Measurements from ENCODE around the gene GMPPA. TPM values are rescaled to one million over a fixed set of nuclear protein-coding genes. Genes with fewer than 3 reads are reported as not detected.

GMPPA gene
- total and polyA plus RNA-seq, 8 donors: 16.5 to 185 (median 32.5) TPM

GRCh38 chr2:219491278-219491963 lies 7.3 kb upstream of the GMPPA start:
- peaks cover 0 to 39% (median 14%) of the 10 kb centered on the region in 4 donors for H3K36me3 ChIP-seq
- intact Hi-C loops (cut with DNase I; ENCODE audit: low total_unique reads): loop anchor here (5.0 kb wide), 1 partner anchor 41 kb away; no protein-coding TSS in a partner anchor
- DNase-seq: no peak

GRCh38 chr2:219492575-219492974 lies 6.1 kb upstream of the GMPPA start:
- Histone ChIP-seq H3K36me3 (peaks cover 0 to 39% (median 14%) of the 10 kb centered on the region in 4 donors), H3K4me3 (no peak overlapping the region), H3K4me1 (peaks cover 11 to 31% (median 19%) of the 10 kb centered on the region in 4 donors), H3K27me3 (peaks cover 0 to 78% (median 37%) of the 10 kb centered on the region in 3 donors), H3K27ac (peak overlapping the region in 1 of 5 donors; percentile 23), H3K9me3 (no peaks in the 10 kb centered on the region)
- 51 to 67% (median 58%) methylated on average over 3 to 20 of the region's 20 CpGs; no CpG with 5 or more reads in 1 of the 5 donors for WGBS, 5 donors
- intact Hi-C loops (cut with DNase I; ENCODE audit: low total_unique reads): loop anchor here (5.0 kb wide), 1 partner anchor 40 kb away; no protein-coding TSS in a partner anchor
- TF ChIP-seq POLR2AphosphoS5 (IDR thresholded peaks at IDR 0.05) (no peak), POLR2A (IDR thresholded peaks at IDR 0.05) (no peak), EP300 (IDR thresholded peaks at IDR 0.05) (no peak)
- TF ChIP-seq, protein P1, sequence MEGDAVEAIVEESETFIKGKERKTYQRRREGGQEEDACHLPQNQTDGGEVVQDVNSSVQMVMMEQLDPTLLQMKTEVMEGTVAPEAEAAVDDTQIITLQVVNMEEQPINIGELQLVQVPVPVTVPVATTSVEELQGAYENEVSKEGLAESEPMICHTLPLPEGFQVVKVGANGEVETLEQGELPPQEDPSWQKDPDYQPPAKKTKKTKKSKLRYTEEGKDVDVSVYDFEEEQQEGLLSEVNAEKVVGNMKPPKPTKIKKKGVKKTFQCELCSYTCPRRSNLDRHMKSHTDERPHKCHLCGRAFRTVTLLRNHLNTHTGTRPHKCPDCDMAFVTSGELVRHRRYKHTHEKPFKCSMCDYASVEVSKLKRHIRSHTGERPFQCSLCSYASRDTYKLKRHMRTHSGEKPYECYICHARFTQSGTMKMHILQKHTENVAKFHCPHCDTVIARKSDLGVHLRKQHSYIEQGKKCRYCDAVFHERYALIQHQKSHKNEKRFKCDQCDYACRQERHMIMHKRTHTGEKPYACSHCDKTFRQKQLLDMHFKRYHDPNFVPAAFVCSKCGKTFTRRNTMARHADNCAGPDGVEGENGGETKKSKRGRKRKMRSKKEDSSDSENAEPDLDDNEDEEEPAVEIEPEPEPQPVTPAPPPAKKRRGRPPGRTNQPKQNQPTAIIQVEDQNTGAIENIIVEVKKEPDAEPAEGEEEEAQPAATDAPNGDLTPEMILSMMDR (IDR thresholded peaks at IDR 0.05): no peak
- no peak for DNase-seq

More at GRCh38 chr2:219491278-219491963, 7.3 kb upstream of the GMPPA start:
- peaks cover 0 to 78% (median 27%) of the 10 kb centered on the region in 3 donors for H3K27me3 ChIP-seq
- H3K4me3 ChIP-seq: no peak overlapping the region
- peak overlapping the region in 1 of 5 donors; percentile 3 for H3K27ac ChIP-seq
- TF ChIP-seq EP300 (IDR thresholded peaks at IDR 0.05) (no peak), POLR2A (IDR thresholded peaks at IDR 0.05) (no peak), POLR2AphosphoS5 (IDR thresholded peaks at IDR 0.05) (no peak)
- TF ChIP-seq, protein P1 (IDR thresholded peaks at IDR 0.05): no peak
- H3K9me3 ChIP-seq: no peaks in the 10 kb centered on the region
- WGBS, 5 donors: 62 to 77% (median 74%) methylated on average over 13 to 14 of the region's 14 CpGs
- peaks cover 0 to 19% (median 8%) of the 10 kb centered on the region in 4 donors for H3K4me1 ChIP-seq

GRCh38 chr2:219493086-219493485 lies 5.6 kb upstream of the GMPPA start:
- Histone ChIP-seq H3K27me3 (peaks cover 0 to 76% (median 36%) of the 10 kb centered on the region in 3 donors), H3K4me3 (no peak overlapping the region), H3K4me1 (peaks cover 14 to 36% (median 24%) of the 10 kb centered on the region in 4 donors), H3K27ac (peak overlapping the region in 1 of 5 donors; percentile 23), H3K36me3 (peaks cover 0 to 36% (median 13%) of the 10 kb centered on the region in 4 donors), H3K9me3 (no peaks in the 10 kb centered on the region)
- intact Hi-C loops (cut with DNase I; ENCODE audit: low total_unique reads): loop anchor here (5.0 kb wide), 1 partner anchor 39 kb away; no protein-coding TSS in a partner anchor
- no peak for DNase-seq
- TF ChIP-seq, protein P1 (IDR thresholded peaks at IDR 0.05): no peak
- TF ChIP-seq POLR2AphosphoS5 (IDR thresholded peaks at IDR 0.05): no peak
- TF ChIP-seq POLR2A (IDR thresholded peaks at IDR 0.05): no peak
- TF ChIP-seq EP300 (IDR thresholded peaks at IDR 0.05): no peak
- 86 to 92% (median 88%) methylated on average over 5 of the region's 5 CpGs for WGBS, 5 donors

DNA sequence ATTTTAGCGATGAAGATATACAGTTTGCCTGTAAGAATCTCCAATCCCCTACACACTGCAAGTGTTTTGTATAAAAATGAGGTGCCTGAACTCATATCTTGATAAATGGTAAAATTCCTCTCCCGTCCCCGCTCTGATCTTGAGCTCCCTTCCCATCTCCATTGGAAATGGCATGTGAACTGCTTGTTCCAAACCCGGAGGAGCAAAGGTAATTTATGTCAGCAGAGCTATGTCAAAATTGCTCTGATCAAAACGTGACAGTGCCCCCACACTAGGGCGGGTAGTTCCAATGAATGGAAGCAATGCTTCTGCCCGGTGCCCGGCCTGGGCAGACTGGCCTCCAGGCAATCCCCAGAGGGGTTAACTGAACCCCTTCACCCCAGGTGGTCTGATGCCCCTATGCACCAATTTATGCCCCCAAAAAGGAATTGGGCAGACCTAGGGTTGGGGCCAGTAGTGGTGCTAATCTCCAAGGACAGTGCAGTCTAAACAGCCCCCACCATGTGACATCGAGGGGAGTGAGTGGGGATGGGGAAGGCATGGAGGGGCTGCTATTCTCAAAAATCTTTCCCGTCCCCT lies 3.6 kb upstream of the GMPPA start:
- H3K4me3 ChIP-seq: no peak overlapping the region
- WGBS, 5 donors: 18 to 24% (median 23%) methylated on average over 10 of the region's 10 CpGs
- peak overlapping the region in 3 of 5 donors; percentile 98 to 99 (median 98) for H3K27ac ChIP-seq
- DNase-seq: no peak
- intact Hi-C loops (cut with DNase I; ENCODE audit: low total_unique reads): loop anchor here (5.0 kb wide), 1 partner anchor 37 kb away; no protein-coding TSS in a partner anchor
- peaks cover 0 to 17% (median 5%) of the 10 kb centered on the region in 4 donors for H3K36me3 ChIP-seq
- H3K9me3 ChIP-seq: no peaks in the 10 kb centered on the region
- H3K4me1 ChIP-seq: peaks cover 21 to 47% (median 40%) of the 10 kb centered on the region in 4 donors
- H3K27me3 ChIP-seq: peaks cover 0 to 60% (median 28%) of the 10 kb centered on the region in 3 donors
- TF ChIP-seq POLR2A (IDR thresholded peaks at IDR 0.05): no peak

Measured in stomach (tissue), 9 donors.